GM21367 (cell line): Measurements from ENCODE around the gene LCE1F.

Source experiments
- ATAC-seq: cut with Tn5 transposase; IDR thresholded peaks from one replicate; pipeline ENCODE4 v1.9.1; 2021; ENCODE audit not compliant: unreplicated experiment

The LCE1F gene

GRCh38 chr1:152770411-152770810, 4.5 kb upstream of the LCE1F start:
- no peak for ATAC-seq

DNA sequence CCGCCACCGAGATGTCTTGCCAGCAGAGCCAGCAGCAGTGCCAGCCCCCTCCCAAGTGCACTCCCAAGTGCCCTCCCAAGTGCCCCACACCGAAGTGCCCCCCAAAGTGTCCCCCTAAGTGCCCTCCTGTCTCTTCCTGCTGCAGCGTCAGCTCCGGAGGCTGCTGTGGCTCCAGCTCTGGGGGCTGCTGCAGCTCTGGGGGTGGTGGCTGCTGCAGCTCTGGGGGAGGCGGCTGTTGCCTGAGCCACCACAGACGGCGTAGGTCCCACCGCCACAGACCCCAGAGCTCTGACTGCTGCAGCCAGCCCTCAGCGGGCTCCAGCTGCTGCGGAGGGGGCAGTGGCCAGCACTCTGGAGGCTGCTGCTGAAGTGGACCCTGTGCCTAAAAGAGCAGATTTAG, 1.4 kb downstream of the LCE1F start:
- ATAC-seq, result no peak

- ATAC-seq, result no peak
These were observed 2.7 kb downstream of the LCE1F start for GRCh38 chr1:152777510-152778137.

GRCh38 chr1:152783095-152783494, 8.2 kb downstream of the LCE1F start:
- ATAC-seq, result no peak

GRCh38 chr1:152786077-152786476, 11.1 kb downstream of the LCE1F start, which contains the start of gene LCE1E:
TSS of gene LCE1E (plus strand) at chr1:152786257. CDS start at chr1:152787300, 1,043 bp downstream.
- no peak for ATAC-seq

DNA sequence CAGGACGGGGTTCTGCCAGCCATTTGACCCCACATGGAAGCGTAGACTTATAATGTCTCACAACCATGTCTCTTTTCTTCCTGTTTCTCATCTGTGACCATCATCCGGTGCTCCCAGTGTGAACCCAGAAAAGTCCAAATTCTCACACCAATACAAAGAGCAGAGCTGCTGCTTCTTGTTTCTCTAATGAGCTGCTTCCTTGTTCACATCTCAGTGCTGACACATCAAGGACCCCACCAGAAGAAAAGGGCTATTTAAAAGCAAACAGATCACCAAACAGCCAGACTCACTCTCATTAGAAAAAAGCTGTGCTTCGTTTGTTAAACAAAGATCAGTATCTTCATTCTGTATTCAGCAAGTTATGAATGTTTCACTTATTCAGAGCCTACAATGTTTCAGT, 20.7 kb downstream of the LCE1F start:
- ATAC-seq, result no peak

DNA sequence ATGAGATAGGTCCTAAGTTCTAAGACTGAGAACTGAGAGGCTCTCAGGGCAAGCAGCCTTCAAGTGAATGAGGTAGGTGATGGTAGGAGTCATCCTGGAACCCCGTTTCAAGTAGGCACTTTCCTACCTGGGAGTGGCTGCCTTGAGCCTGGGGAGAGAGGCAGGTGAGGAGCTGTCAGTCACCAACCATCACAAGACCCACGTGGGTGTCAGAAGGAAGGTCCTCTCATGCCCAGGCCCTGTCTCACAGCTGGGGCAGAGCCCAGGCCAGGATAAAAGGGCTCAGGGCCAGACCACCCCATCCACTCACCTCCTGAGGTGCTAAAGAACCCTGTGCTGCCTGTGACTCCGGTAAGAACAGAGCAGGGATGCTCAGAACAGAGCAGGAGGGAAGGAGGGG, 21.5 kb downstream of the LCE1F start, which contains the start of gene LCE1D:
Gene LCE1D (plus strand): TSS at position 301 of the 400 bp plus-strand sequence. CDS start 1,074 bp downstream, outside the sequence.
- ATAC-seq, result no peak

DNA sequence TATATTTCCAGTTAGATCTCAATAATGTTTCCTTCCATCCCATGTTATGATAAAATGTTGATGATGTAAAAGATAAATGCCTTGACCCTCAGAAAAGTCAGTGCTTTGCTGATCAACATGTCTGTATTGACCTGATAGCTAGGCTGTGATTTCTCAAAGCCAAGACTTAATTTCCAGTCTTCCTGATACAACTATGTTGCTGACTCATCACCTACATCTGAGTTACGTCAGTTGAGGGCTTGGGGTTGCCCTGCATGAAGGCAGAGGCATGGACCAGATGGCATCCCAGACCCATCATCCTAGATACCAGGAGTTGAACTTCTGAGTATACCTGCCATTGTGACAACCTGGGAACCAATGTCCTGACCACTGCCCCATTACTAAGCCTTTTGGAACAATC, 26.4 kb downstream of the LCE1F start:
- no peak for ATAC-seq

- ATAC-seq, result no peak
These were observed 31.6 kb downstream of the LCE1F start, which contains the start of gene LCE1C for GRCh38 chr1:152806576-152806975. TSS of gene LCE1C (minus strand) at chr1:152806651. CDS start at chr1:152805478, 1,173 bp downstream.

GRCh38 chr1:152811050-152811449, 36.1 kb downstream of the LCE1F start:
- ATAC-seq, result no peak

GRCh38 chr1:152811671-152812070, 36.7 kb downstream of the LCE1F start, which contains the start of gene LCE1B:
TSS of gene LCE1B (plus strand) at chr1:152811971. CDS start at chr1:152812447, 476 bp downstream.
- ATAC-seq, result no peak

GRCh38 chr1:152817309-152817708, 42.4 kb downstream of the LCE1F start:
- ATAC-seq, result no peak

DNA sequence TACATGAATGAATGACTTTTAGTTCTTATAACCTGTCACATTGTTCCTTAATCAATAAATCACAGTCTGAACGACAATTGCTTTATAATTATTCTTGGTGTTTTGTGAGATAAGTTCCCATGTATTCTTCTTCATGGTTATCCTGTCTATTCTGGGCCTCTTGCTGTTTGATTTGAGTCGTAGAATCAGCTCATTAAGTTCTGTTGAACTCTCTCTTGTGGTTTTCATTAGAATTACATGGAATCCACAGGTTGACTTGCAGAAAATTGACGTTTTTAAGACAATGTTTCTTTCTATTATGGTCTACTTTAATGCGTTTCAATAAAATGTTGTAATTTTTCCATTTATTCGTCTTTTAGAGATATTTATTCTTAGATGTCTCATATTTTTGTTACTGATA, 48.4 kb downstream of the LCE1F start:
- no peak for ATAC-seq

- no peak for ATAC-seq
These were observed 50.0 kb downstream of the LCE1F start for GRCh38 chr1:152824964-152825363.
